ENCODE data around the gene EEF1A1. TPM values are rescaled to one million over a fixed set of nuclear protein-coding genes. Genes with fewer than 3 reads are reported as not detected.

The EEF1A1 gene
- total RNA-seq, 1 experiment from 2014 or later: 6,057 TPM

- Histone ChIP-seq H3K9me3 (ENCODE audit: low read length) (no peaks in the 10 kb centered on the region), H3K36me3 (ENCODE audit: low read depth, low read length) (peaks cover 18% of the 10 kb centered on the region; the same call in 1 of the 2 replicates), H4K20me1 (ENCODE audit: low read length) (no peaks in the 10 kb centered on the region), H3K9me2 (replicated peaks; ENCODE audit: low read length) (no peaks in the 10 kb centered on the region), H3K27ac (ENCODE audit: low read length) (no peak overlapping the region), H3K79me2 (ENCODE audit: low read length) (no peaks in the 10 kb centered on the region), H3K27me3 (ENCODE audit: low read length) (no peaks in the 10 kb centered on the region), H3K4me2 (ENCODE audit: low read length) (no peak overlapping the region), H2AFZ (ENCODE audit: low read length) (no peak overlapping the region), H3K4me1 (ENCODE audit: insufficient read depth, low read length) (no peaks in the 10 kb centered on the region), H3F3A (ENCODE audit: low read length, unreplicated experiment) (no peaks in the 10 kb centered on the region), H3K4me3 (ENCODE audit: low read length) (no peak overlapping the region), H3K9ac (ENCODE audit: low read length) (no peak overlapping the region)
- no peak for ATAC-seq
- TF ChIP-seq, protein P1, sequence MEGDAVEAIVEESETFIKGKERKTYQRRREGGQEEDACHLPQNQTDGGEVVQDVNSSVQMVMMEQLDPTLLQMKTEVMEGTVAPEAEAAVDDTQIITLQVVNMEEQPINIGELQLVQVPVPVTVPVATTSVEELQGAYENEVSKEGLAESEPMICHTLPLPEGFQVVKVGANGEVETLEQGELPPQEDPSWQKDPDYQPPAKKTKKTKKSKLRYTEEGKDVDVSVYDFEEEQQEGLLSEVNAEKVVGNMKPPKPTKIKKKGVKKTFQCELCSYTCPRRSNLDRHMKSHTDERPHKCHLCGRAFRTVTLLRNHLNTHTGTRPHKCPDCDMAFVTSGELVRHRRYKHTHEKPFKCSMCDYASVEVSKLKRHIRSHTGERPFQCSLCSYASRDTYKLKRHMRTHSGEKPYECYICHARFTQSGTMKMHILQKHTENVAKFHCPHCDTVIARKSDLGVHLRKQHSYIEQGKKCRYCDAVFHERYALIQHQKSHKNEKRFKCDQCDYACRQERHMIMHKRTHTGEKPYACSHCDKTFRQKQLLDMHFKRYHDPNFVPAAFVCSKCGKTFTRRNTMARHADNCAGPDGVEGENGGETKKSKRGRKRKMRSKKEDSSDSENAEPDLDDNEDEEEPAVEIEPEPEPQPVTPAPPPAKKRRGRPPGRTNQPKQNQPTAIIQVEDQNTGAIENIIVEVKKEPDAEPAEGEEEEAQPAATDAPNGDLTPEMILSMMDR (conservative IDR thresholded peaks at IDR 0.05; ENCODE audit: low read depth, low read length): no peak
- TF ChIP-seq EZH2 (IDR thresholded peaks at IDR 0.05; ENCODE audit: low read length, unreplicated experiment): no peak
- no peak for TF ChIP-seq EZH2phosphoT487 (IDR thresholded peaks at IDR 0.05; ENCODE audit: borderline replicate concordance, low read length)
- DNase-seq: no peak
- POLR2A ChIA-PET (ENCODE audit: unreplicated experiment): no interaction called here
- BruUV-seq (replicated peaks): no TSS peak
- CTCF ChIA-PET: no interaction called here
- intact Hi-C loops (cut with micrococcal nuclease): no loop called here
Observed at GRCh38 chr6:73497915-73498314, 22.9 kb downstream of the EEF1A1 start.

DNA sequence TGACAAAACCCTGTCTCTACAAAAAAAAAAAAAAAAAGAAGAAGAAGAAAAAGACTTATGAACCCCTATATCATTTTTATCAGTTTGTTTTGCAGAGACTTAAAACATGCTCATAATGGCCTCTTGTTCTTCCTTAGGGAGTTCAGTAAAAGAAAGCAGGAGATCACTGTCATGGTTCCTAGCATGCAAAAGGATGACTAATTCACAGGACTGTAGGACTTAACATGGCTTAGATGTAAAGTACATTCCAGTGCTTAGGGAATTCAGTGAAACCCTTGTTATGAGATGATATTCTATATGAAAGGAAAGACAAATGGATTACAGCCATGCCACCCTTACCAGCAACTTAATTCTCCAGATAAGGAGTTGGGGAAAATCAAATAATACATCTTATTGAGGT, 29.5 kb downstream of the EEF1A1 start:
- H3K4me1 ChIP-seq (ENCODE audit: insufficient read depth, low read length): no peaks in the 10 kb centered on the region
- TF ChIP-seq EZH2phosphoT487 (IDR thresholded peaks at IDR 0.05; ENCODE audit: borderline replicate concordance, low read length) (no peak), EZH2 (IDR thresholded peaks at IDR 0.05; ENCODE audit: low read length, unreplicated experiment) (no peak)
- TF ChIP-seq, protein P1 (conservative IDR thresholded peaks at IDR 0.05; ENCODE audit: low read depth, low read length): no peak
- BruUV-seq (replicated peaks): no TSS peak
- no peak overlapping the region for H3K4me3 ChIP-seq (ENCODE audit: low read length)
- no peak overlapping the region for H2AFZ ChIP-seq (ENCODE audit: low read length)
- ATAC-seq (no peak; the same call in 1 of the 2 replicates), DNase-seq (no peak)
- H3K9me3 ChIP-seq (ENCODE audit: low read length): no peaks in the 10 kb centered on the region
- POLR2A ChIA-PET (ENCODE audit: unreplicated experiment): no interaction called here
- H3F3A ChIP-seq (ENCODE audit: low read length, unreplicated experiment): no peaks in the 10 kb centered on the region
- H3K36me3 ChIP-seq (ENCODE audit: low read depth, low read length): peaks cover 16% of the 10 kb centered on the region
- H4K20me1 ChIP-seq (ENCODE audit: low read length): no peaks in the 10 kb centered on the region
- H3K9ac ChIP-seq (ENCODE audit: low read length): no peak overlapping the region
- H3K27ac ChIP-seq (ENCODE audit: low read length): no peak overlapping the region
- H3K4me2 ChIP-seq (ENCODE audit: low read length): no peak overlapping the region
- no peaks in the 10 kb centered on the region for H3K9me2 ChIP-seq (replicated peaks; ENCODE audit: low read length)
- H3K27me3 ChIP-seq (ENCODE audit: low read length): no peaks in the 10 kb centered on the region
- no peaks in the 10 kb centered on the region for H3K79me2 ChIP-seq (ENCODE audit: low read length)
- intact Hi-C loops (cut with micrococcal nuclease): no loop called here
- CTCF ChIA-PET: no interaction called here

- H3K36me3 ChIP-seq (ENCODE audit: low read depth, low read length): peaks cover 16% of the 10 kb centered on the region
- DNase-seq (no peak), ATAC-seq (no peak)
- H3F3A ChIP-seq (ENCODE audit: low read length, unreplicated experiment): no peaks in the 10 kb centered on the region
- no peaks in the 10 kb centered on the region for H3K4me1 ChIP-seq (ENCODE audit: insufficient read depth, low read length)
- ChIA-PET CTCF (no interaction called here), POLR2A (ENCODE audit: unreplicated experiment) (no interaction called here)
- no peaks in the 10 kb centered on the region for H3K9me3 ChIP-seq (ENCODE audit: low read length)
- no peaks in the 10 kb centered on the region for H3K9me2 ChIP-seq (replicated peaks; ENCODE audit: low read length)
- no peaks in the 10 kb centered on the region for H3K79me2 ChIP-seq (ENCODE audit: low read length)
- no peak overlapping the region for H3K4me3 ChIP-seq (ENCODE audit: low read length)
- H3K9ac ChIP-seq (ENCODE audit: low read length): no peak overlapping the region
- H2AFZ ChIP-seq (ENCODE audit: low read length): no peak overlapping the region
- no peak overlapping the region for H3K27ac ChIP-seq (ENCODE audit: low read length)
- no peak for TF ChIP-seq EZH2 (IDR thresholded peaks at IDR 0.05; ENCODE audit: low read length, unreplicated experiment)
- TF ChIP-seq, protein P1 (conservative IDR thresholded peaks at IDR 0.05; ENCODE audit: low read depth, low read length): no peak
- TF ChIP-seq EZH2phosphoT487 (IDR thresholded peaks at IDR 0.05; ENCODE audit: borderline replicate concordance, low read length): no peak
- H3K27me3 ChIP-seq (ENCODE audit: low read length): no peaks in the 10 kb centered on the region
- BruUV-seq (replicated peaks): no TSS peak
- intact Hi-C loops (cut with micrococcal nuclease): no loop called here
- H4K20me1 ChIP-seq (ENCODE audit: low read length): no peaks in the 10 kb centered on the region
- no peak overlapping the region for H3K4me2 ChIP-seq (ENCODE audit: low read length)
Observed at GRCh38 chr6:73487473-73487872, 33.4 kb downstream of the EEF1A1 start.
